CD4-positive, alpha-beta T cell treated with Interleukin-21 for 1 hour (primary cell): ENCODE results near the gene TOGARAM2.

Experiments used
- DNase-seq: peaks from one replicate; pipeline ENCODE4 v3.0.0-alpha.2; 2020

Gene TOGARAM2

DNA sequence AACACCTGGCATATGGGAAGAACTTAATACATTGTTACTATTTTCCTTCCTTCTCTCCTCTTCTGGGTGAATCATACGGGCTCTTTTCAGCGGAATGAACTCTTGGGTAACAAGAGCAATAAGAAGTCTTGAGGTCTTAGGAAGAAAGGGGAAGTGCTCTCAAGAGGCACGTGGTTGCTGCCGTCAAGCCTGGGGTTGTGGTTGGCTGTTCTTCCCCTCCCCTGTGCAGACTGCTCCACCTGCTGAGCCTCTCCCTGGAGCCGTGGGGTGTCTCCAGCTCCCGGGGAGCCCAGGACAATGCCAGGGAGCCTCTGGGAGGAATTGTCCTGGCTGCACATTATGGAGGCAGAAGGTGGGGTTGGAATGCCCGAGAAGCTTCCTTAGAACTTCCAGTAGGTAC lies 19.4 kb downstream of the TOGARAM2 start:
- DNase-seq: peak; percentile 58

- DNase-seq: no peak
Observed at GRCh38 chr2:29000956-29001355, 19.9 kb downstream of the TOGARAM2 start.

DNA sequence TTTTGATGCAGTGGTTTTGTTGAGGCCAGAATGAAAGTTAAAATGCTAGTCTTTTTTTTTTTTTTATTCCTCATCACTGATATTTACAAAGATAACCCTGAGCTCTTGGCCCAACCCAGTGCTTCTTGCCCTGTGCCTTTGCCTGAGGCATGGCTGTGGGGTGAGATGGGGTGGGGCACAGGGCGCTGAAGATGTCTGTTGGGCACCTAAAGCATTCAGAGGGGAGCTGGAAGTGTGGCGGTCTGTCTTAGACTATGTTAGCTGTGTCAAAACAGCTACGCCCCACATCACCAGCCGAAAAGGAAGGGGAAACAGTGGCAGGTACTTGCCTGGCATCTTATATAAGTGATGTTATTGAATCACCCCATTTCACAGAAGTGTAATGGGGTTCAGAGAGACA lies 20.7 kb downstream of the TOGARAM2 start:
- peak; percentile 50 for DNase-seq

DNA sequence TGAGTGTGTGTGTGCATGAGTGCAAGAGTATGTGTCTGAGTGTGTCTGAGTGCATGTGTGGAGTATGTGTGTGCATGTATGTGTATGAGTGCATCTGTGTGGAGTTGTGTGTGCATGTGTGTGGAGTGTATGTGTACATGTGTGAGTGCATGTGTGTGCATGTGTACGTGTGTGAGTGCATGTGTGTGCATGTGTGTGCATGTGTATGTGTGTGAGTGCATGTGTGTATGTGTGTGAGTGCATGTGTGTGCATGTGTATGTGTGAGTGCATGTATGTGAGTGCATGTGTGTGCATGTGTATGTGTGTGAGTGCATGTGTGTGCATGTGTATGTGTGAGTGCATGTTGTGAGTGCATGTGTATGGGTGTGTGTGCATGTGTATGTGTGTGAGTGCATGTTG lies 23.7 kb downstream of the TOGARAM2 start:
- DNase-seq: no peak

GRCh38 chr2:29005331-29005730 lies 24.2 kb downstream of the TOGARAM2 start:
- DNase-seq: no peak

GRCh38 chr2:29006092-29006979 lies 25.2 kb downstream of the TOGARAM2 start:
- DNase-seq: no peak

GRCh38 chr2:29006980-29007301 lies 25.8 kb downstream of the TOGARAM2 start:
- no peak for DNase-seq

- DNase-seq: no peak
Observed at GRCh38 chr2:29009270-29009669, 28.2 kb downstream of the TOGARAM2 start.

GRCh38 chr2:29009711-29010677 lies 28.9 kb downstream of the TOGARAM2 start:
- DNase-seq: peak; percentile 31

- DNase-seq: peak; percentile 72
Observed at GRCh38 chr2:29010946-29011345, 29.8 kb downstream of the TOGARAM2 start.

GRCh38 chr2:29011418-29012060 lies 30.4 kb downstream of the TOGARAM2 start:
- DNase-seq: peak; percentile 87

- peak; percentile 61 for DNase-seq
Observed at GRCh38 chr2:29012211-29012681, 31.1 kb downstream of the TOGARAM2 start.

GRCh38 chr2:29013057-29013780 lies 32.1 kb downstream of the TOGARAM2 start:
- DNase-seq: no peak

DNA sequence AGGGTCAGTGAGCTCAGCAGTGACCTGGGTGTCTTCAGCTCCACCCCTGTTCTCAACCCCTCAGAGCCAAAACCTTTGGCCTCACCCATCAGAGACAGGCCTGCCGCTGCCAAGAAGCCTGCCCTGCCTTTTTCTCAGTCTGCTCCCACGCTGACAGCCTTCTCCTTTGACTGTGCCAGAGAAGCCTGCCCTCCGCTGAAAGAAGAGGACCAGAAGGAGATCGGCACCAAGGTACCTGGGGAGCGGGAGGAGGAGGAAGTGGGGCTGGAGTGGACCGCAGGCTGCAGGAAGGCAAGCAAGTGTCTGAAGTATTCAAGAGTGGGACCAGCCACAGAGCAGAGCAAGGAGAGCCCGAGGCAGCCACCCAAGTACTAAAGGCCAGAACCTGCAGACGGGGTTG lies 33.2 kb downstream of the TOGARAM2 start:
- DNase-seq: no peak

- peak; percentile 73 for DNase-seq
Observed at GRCh38 chr2:29014811-29015421, 33.8 kb downstream of the TOGARAM2 start.

GRCh38 chr2:29015701-29016470 lies 34.8 kb downstream of the TOGARAM2 start:
- DNase-seq: no peak

DNA sequence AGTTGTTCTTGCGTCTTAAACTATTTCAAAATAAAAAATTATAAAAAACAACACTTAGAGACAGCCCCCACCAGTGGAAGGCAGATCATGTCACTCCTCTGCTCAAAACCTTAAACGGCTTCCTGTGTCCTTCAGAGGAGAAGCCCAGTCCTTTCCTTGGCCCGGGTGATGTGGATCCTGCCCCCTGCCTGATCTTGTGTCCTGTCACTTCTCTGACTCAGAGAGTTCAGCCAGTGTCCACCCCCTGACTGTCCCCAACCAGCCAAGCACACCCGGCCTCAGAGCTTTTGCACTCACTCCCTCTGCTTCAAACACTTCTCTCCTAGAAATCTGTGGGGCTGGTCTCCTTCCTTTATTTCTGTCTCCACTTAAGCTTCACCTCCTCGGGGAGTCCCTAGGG lies 35.4 kb downstream of the TOGARAM2 start:
- DNase-seq: peak; percentile 19

DNA sequence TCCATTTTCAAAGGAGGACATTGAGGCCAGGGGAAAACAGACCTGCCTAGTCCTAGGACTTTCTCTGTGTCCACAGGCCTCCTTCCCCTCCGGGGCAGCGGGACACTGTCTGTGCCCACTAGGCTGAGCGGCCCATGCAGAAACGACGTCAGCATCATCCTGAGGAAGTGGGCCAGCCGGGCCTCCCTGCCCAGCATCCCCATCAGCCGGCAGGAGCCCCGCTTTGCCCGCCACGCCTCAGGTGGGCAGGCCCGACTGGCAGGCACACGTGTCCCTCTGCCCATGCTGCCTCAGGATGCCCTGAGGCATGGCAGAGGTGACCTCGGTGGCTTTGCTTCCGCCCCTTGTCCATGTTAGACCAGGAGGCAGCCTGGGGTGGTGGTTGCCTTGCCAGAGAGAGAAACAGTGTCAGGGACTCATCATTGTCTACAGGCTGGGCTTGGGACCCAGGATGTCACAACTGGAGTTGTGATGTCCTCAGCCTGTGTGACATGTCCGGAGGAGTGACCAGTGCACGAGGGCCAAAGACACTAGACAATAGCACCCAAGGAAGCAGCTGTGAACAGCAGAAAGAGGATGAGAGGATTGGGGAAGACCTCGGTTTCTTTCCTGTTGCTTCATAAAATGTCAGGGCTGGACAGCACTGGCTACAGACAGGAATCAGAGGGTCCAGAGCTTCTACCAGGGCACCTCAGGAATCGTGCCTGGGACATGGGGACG lies 36.8 kb downstream of the TOGARAM2 start:
- no peak for DNase-seq

DNA sequence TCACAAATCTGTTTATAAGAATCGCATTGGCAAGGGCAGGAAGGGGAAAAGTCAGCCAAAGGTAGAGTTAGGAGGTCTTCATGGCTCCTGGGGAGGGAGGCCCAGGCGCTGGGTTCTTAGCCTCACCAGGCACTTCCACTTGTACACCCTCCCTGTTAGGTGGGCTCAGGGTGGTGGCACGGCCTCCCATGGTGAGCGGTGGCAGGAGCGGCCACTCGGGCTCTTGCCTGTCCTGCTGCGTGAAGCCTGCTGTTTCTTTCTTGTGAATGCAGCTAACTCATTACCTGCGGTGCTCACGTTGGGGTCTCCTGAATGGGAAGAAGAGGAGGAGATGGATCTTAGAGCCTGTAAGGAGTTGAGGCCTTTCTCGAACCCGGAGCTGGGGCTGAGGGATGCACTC lies 40.8 kb downstream of the TOGARAM2 start:
- DNase-seq: no peak

- DNase-seq: no peak
Observed at GRCh38 chr2:29022679-29023078, 41.6 kb downstream of the TOGARAM2 start.
